NCI-H524 (cell line): ENCODE data around the gene TYW5.

ENCODE experiments used
- DNase-seq, 2 experiments: peaks; one replicate each; lab custom pipeline; 2025; lab: John Stamatoyannopoulos, UW

The TYW5 gene

GRCh38 chr2:199973703-199974102, 18.4 kb upstream of the TYW5 start:
- peak; percentile 21 to 54 for DNase-seq

GRCh38 chr2:199972088-199972626, 16.9 kb upstream of the TYW5 start:
- DNase-seq: no peak

GRCh38 chr2:199968126-199968525, 12.8 kb upstream of the TYW5 start:
- DNase-seq: no peak

- DNase-seq: no peak
Measured at GRCh38 chr2:199966976-199967375, 11.7 kb upstream of the TYW5 start.

GRCh38 chr2:199966405-199966804, 11.1 kb upstream of the TYW5 start:
- DNase-seq: no peak

GRCh38 chr2:199962203-199962602, 6.9 kb upstream of the TYW5 start:
- no peak for DNase-seq

GRCh38 chr2:199958014-199958413, 2.7 kb upstream of the TYW5 start:
- DNase-seq: no peak

- no peak for DNase-seq
Measured at GRCh38 chr2:199956062-199956380, 730 bp upstream of the TYW5 start.

GRCh38 chr2:199955007-199955338, 318 bp downstream of the TYW5 start:
- peak; percentile 50 to 69 for DNase-seq

GRCh38 chr2:199951023-199951422, 4.3 kb downstream of the TYW5 start:
- DNase-seq: no peak

- DNase-seq: no peak
Measured at GRCh38 chr2:199950396-199950795, 4.9 kb downstream of the TYW5 start.

GRCh38 chr2:199946836-199947235, 8.5 kb downstream of the TYW5 start:
- no peak for DNase-seq

GRCh38 chr2:199946196-199946595, 9.1 kb downstream of the TYW5 start:
- no peak for DNase-seq

GRCh38 chr2:199943373-199943772, 11.9 kb downstream of the TYW5 start:
- no peak for DNase-seq

GRCh38 chr2:199940373-199940772, 14.9 kb downstream of the TYW5 start:
- DNase-seq: peak in 1 of 2 experiments; percentile 24

GRCh38 chr2:199936554-199936953, 18.7 kb downstream of the TYW5 start:
- no peak for DNase-seq

- no peak for DNase-seq
Measured at GRCh38 chr2:199933466-199933865, 21.8 kb downstream of the TYW5 start.

- no peak for DNase-seq
Measured at GRCh38 chr2:199932312-199932855, 22.9 kb downstream of the TYW5 start.

- no peak for DNase-seq
Measured at GRCh38 chr2:199929262-199929661, 26.0 kb downstream of the TYW5 start.

- DNase-seq: no peak
Measured at GRCh38 chr2:199928626-199929025, 26.7 kb downstream of the TYW5 start.

- DNase-seq: no peak
Measured at GRCh38 chr2:199928226-199928625, 27.1 kb downstream of the TYW5 start.

GRCh38 chr2:199926806-199927205, 28.5 kb downstream of the TYW5 start:
- DNase-seq: no peak

GRCh38 chr2:199923924-199924323, 31.4 kb downstream of the TYW5 start:
- DNase-seq: no peak

- DNase-seq: no peak
Measured at GRCh38 chr2:199922856-199923255, 32.4 kb downstream of the TYW5 start.

GRCh38 chr2:199916980-199917379, 38.3 kb downstream of the TYW5 start:
- no peak for DNase-seq
